H1 (cell line): ENCODE measurements around the gene KCTD10. TPM values are rescaled to one million over a fixed set of nuclear protein-coding genes. Genes with fewer than 3 reads are reported as not detected.

Experiments used
- CTCF ChIA-PET: fragments of 300-600 bp; sonication (Branson Sonifier 250); formaldehyde crosslinking; loops from one replicate; lab custom pipeline; 2021; ENCODE audit not compliant: partially characterized antibody; lab: Charles Lee
- POLR2A ChIA-PET: fragments of 300-600 bp; sonication (Branson Sonifier 250); formaldehyde crosslinking; loops from one replicate; lab custom pipeline; 2021; ENCODE audit warnings: inconsistent platforms; ENCODE audit not compliant: partially characterized antibody; lab: Charles Lee
- DNase-seq, 2 experiments: peaks; one replicate each; pipeline versions ENCODE4 v3.0.0 to v3.0.0-alpha.2; 2010 to 2022; ENCODE audit warnings: low spot score in 2 of 2, low read depth in 1 of 2, mixed read lengths in 1 of 2
- FAIRE-seq: peaks from 2 replicates; lab custom pipeline; 2011; peaks lifted over from hg19 to GRCh38; lab: Jason Lieb, UNC
- H2AFZ ChIP-seq: 2 replicates; pipeline ENCODE4 v1.8.1; 2012; ENCODE audit warnings: low read length, inconsistent platforms
- H2AK5ac ChIP-seq: 2 replicates; pipeline ENCODE4 v1.6.1; 2013; ENCODE audit warnings: low read depth, low read length
- H2BK120ac ChIP-seq: replicated peaks from 2 replicates; pipeline ENCODE3; 2013; ENCODE audit warnings: low read depth, low read length, inconsistent platforms
- H2BK12ac ChIP-seq: 2 replicates; pipeline ENCODE4 v1.6.1; 2013; ENCODE audit warnings: low read depth, low read length
- H2BK15ac ChIP-seq: 2 replicates; pipeline ENCODE4 v1.6.1; 2013; ENCODE audit warnings: low read length
- H2BK20ac ChIP-seq: 2 replicates; pipeline ENCODE4 v1.6.1; 2013; ENCODE audit warnings: low read length
- H2BK5ac ChIP-seq: 2 replicates; pipeline ENCODE4 v1.6.1; 2013; ENCODE audit warnings: low read depth, low read length
- H3K14ac ChIP-seq: 2 replicates; pipeline ENCODE4 v1.6.1; 2013; ENCODE audit warnings: inconsistent platforms; ENCODE audit not compliant: insufficient read length
- H3K18ac ChIP-seq: 2 replicates; pipeline ENCODE4 v1.6.1; 2013; ENCODE audit warnings: low read length; ENCODE audit errors: extremely low read depth
- H3K23ac ChIP-seq: 2 replicates; pipeline ENCODE4 v1.6.1; 2013; ENCODE audit warnings: inconsistent platforms; ENCODE audit not compliant: insufficient read length
- H3K23me2 ChIP-seq: 2 replicates; pipeline ENCODE4 v1.6.1; 2013; ENCODE audit warnings: low read depth, low read length
- H3K27ac ChIP-seq: 2 replicates; pipeline ENCODE4 v1.6.1; 2011; ENCODE audit warnings: low read depth, low read length, inconsistent platforms
- H3K27me3 ChIP-seq, 4 experiments: replicated peaks in 1 of 4; 1 replicate in 1 of 4; 2 replicates in 3 of 4; pipeline versions ENCODE4 v1.6.1 to v1.8.1; 2011 to 2013; ENCODE audit warnings: low read length in 3 of 4, mild to moderate bottlenecking in 3 of 4, inconsistent platforms in 2 of 4, mixed read lengths in 2 of 4, moderate library complexity in 1 of 4; ENCODE audit not compliant: control insufficient read depth in 3 of 4, insufficient read depth in 3 of 4; ENCODE audit errors: extremely low read depth in 1 of 4
- H3K36me3 ChIP-seq, 4 experiments: 2 replicates each; pipeline versions ENCODE4 v1.6.1 to v1.8.1; 2011 to 2013; ENCODE audit warnings: mild to moderate bottlenecking in 4 of 4, low read length in 3 of 4, moderate library complexity in 2 of 4, control low read depth in 1 of 4, inconsistent platforms in 1 of 4; ENCODE audit not compliant: insufficient read depth in 4 of 4, control insufficient read depth in 2 of 4
- H3K4ac ChIP-seq: replicated peaks from 2 replicates; pipeline ENCODE3; 2013; ENCODE audit warnings: low read length, low read depth, mixed read lengths, inconsistent platforms; ENCODE audit not compliant: insufficient read length
- H3K4me1 ChIP-seq, 4 experiments: replicated peaks in 1 of 4; 1 replicate in 1 of 4; 2 replicates in 3 of 4; pipeline versions ENCODE4 v1.6.1 to v1.8.1; 2011 to 2013; ENCODE audit warnings: low read length in 3 of 4, inconsistent platforms in 2 of 4, mixed read lengths in 1 of 4; ENCODE audit not compliant: insufficient read depth in 4 of 4, control insufficient read depth in 3 of 4
- H3K4me2 ChIP-seq, 2 experiments: 2 replicates each; pipeline versions ENCODE4 v1.6.1 to v1.8.1; 2011 to 2013; ENCODE audit warnings: low read depth in 2 of 2, low read length in 2 of 2, control low read depth in 1 of 2, inconsistent platforms in 1 of 2, mild to moderate bottlenecking in 1 of 2; ENCODE audit not compliant: insufficient read depth in 1 of 2
- H3K4me3 ChIP-seq, 4 experiments: fragments of 200-600, 300-600 bp in 1 of 4; sonication (generic), shearing (Covaris generic), sonication (Bioruptor Twin) in 1 of 4; 2 replicates each; pipeline versions ENCODE4 v1.5.1 to v1.8.1; 2011 to 2016; ENCODE audit warnings: low read length in 4 of 4, low read depth in 3 of 4, control low read depth in 2 of 4, inconsistent platforms in 2 of 4, mild to moderate bottlenecking in 2 of 4, mixed read lengths in 1 of 4, moderate library complexity in 1 of 4; ENCODE audit not compliant: insufficient read depth in 2 of 4; ENCODE audit errors: extremely low read depth in 1 of 4
- H3K56ac ChIP-seq: replicated peaks from 2 replicates; pipeline ENCODE3; 2013; ENCODE audit warnings: low read depth, mild to moderate bottlenecking, mixed read lengths, low read length, inconsistent platforms; ENCODE audit not compliant: insufficient read length
- H3K79me1 ChIP-seq: 2 replicates; pipeline ENCODE4 v1.6.1; 2013; ENCODE audit warnings: low read depth, low read length, control low read depth
- H3K79me2 ChIP-seq, 2 experiments: 2 replicates each; pipeline versions ENCODE4 v1.6.1 to v1.8.1; 2012 to 2013; ENCODE audit warnings: low read length in 2 of 2, mild to moderate bottlenecking in 2 of 2, inconsistent platforms in 1 of 2; ENCODE audit not compliant: insufficient read depth in 2 of 2, control insufficient read depth in 1 of 2
- H3K9ac ChIP-seq, 4 experiments: replicated peaks in 1 of 4; 1 replicate in 1 of 4; 2 replicates in 3 of 4; pipeline versions ENCODE4 v1.6.1 to v1.8.1; 2011 to 2013; ENCODE audit warnings: low read depth in 3 of 4, low read length in 3 of 4, control low read depth in 2 of 4, mild to moderate bottlenecking in 2 of 4, moderate library complexity in 2 of 4, inconsistent platforms in 1 of 4; ENCODE audit errors: extremely low read depth in 1 of 4
- H3K9me3 ChIP-seq, 2 experiments: 2 replicates each; pipeline versions ENCODE4 v1.6.1 to v1.8.1; 2012 to 2013; ENCODE audit warnings: mild to moderate bottlenecking in 2 of 2, moderate library complexity in 2 of 2, control low read depth in 1 of 2, inconsistent platforms in 1 of 2, low read depth in 1 of 2, low read length in 1 of 2, mixed read lengths in 1 of 2; ENCODE audit not compliant: insufficient read depth in 2 of 2
- H4K20me1 ChIP-seq, 2 experiments: replicated peaks in 1 of 2; 2 replicates each; pipeline versions ENCODE3 to v1.8.1; 2011 to 2013; ENCODE audit warnings: inconsistent platforms in 2 of 2, low read length in 2 of 2, mild to moderate bottlenecking in 1 of 2; ENCODE audit not compliant: insufficient read depth in 2 of 2, control insufficient read depth in 1 of 2
- H4K5ac ChIP-seq: 2 replicates; pipeline ENCODE4 v1.6.1; 2013; ENCODE audit warnings: low read length, low read depth, mixed read lengths, inconsistent platforms; ENCODE audit not compliant: insufficient read length
- H4K8ac ChIP-seq: 2 replicates; pipeline ENCODE4 v1.8.0; 2013; ENCODE audit warnings: mild to moderate bottlenecking, moderate library complexity, low read length, inconsistent platforms; ENCODE audit not compliant: insufficient read depth; ENCODE audit errors: extremely low read depth
- H4K91ac ChIP-seq: replicated peaks from 2 replicates; pipeline ENCODE3; 2013; ENCODE audit warnings: low read length, mixed read lengths, inconsistent platforms; ENCODE audit not compliant: insufficient read length
- ATF2 ChIP-seq: IDR thresholded peaks from 2 replicates; pipeline ENCODE4 v1.6.1; 2012; ENCODE audit warnings: low read length, inconsistent platforms
- BACH1 ChIP-seq: IDR thresholded peaks from 2 replicates; pipeline ENCODE4 v1.6.1; 2012; ENCODE audit warnings: low read length, improper control_type of control experiment
- CBX5 ChIP-seq: fragments of 300-800, 300-1000 bp; sonication (generic); IDR thresholded peaks from 2 replicates; pipeline ENCODE4 v1.7.1; 2016; ENCODE audit warnings: antibody characterized with exemption, low read length, low read depth
- CTBP2 ChIP-seq: IDR thresholded peaks from 2 replicates; pipeline ENCODE4 v1.7.0; 2011; ENCODE audit warnings: borderline replicate concordance, mild to moderate bottlenecking, moderate library complexity, mixed read lengths, low read length; ENCODE audit not compliant: insufficient read depth, insufficient read length
- E2F6 ChIP-seq: IDR thresholded peaks from 2 replicates; pipeline ENCODE4 v1.6.1; 2012; ENCODE audit warnings: inconsistent platforms
- EZH2 ChIP-seq: fragments of 200-600 bp; sonication (generic); IDR thresholded peaks from 2 replicates; pipeline ENCODE4 v1.7.1; 2012; ENCODE audit warnings: low read depth, mild to moderate bottlenecking, moderate library complexity, low read length, inconsistent platforms; ENCODE audit not compliant: severe bottlenecking
- RAD21 ChIP-seq, 2 experiments: IDR thresholded peaks in 1 of 2; conservative IDR thresholded peaks in 1 of 2; 2 replicates each; pipeline ENCODE4 v1.6.1; 2011; ENCODE audit warnings: low read depth in 2 of 2, low read length in 2 of 2, improper control_type of control experiment in 1 of 2, inconsistent platforms in 1 of 2, mild to moderate bottlenecking in 1 of 2, moderate library complexity in 1 of 2
- RFX5 ChIP-seq: IDR thresholded peaks from 2 replicates; pipeline ENCODE4 v1.6.1; 2011; ENCODE audit warnings: low read depth, low read length, improper control_type of control experiment, borderline replicate concordance
- SIN3A ChIP-seq, 2 experiments: IDR thresholded peaks in 1 of 2; conservative IDR thresholded peaks in 1 of 2; 2 replicates each; pipeline ENCODE4 v1.6.1; 2011 to 2012; ENCODE audit warnings: low read length in 2 of 2, improper control_type of control experiment in 1 of 2, low read depth in 1 of 2, mild to moderate bottlenecking in 1 of 2
- TAF1 ChIP-seq: IDR thresholded peaks from 2 replicates; pipeline ENCODE4 v1.6.1; 2011; ENCODE audit warnings: mild to moderate bottlenecking, low read depth, low read length
- WGBS, 2 experiments: shearing (Covaris generic) in 1 of 2; methylation state at CpG; one replicate each; pipeline versions ENCODE4 v1.1.6 to v1.1.7; 2013 to 2015; ENCODE audit warnings: low lambda C conversion rate in 2 of 2, mixed read lengths in 2 of 2, inconsistent platforms in 1 of 2, low coverage in 1 of 2, missing lambda C conversion rate in 1 of 2; ENCODE audit not compliant: insufficient replicate concordance in 2 of 2, insufficient coverage in 1 of 2, insufficient read length in 1 of 2; ENCODE audit errors: extremely low coverage in 1 of 2, missing lambda C conversion rate in 1 of 2; 5-methylcytosine and 5-hydroxymethylcytosine counted together
- polyA plus RNA-seq, 7 experiments: library from polyadenylated mRNA; depleted of rRNA in 3 of 7; stranded (reverse) in 5 of 7; unstranded in 2 of 7; fragments of >200 nt in 5 of 7; fragments of 200-250 nt in 2 of 7; gene quantifications; 1 replicate in 5 of 7; 2 replicates in 1 of 7; 4 replicates in 1 of 7; pipeline versions ENCODE4 v1.2.1 to v1.2.3, GENCODE V29; 2011 to 2013; ENCODE audit warnings: missing spikeins in 2 of 7, mixed read lengths in 2 of 7
- total RNA-seq: library from RNA; stranded (reverse); fragmentation: NEBNext Ultra II Directional; extraction: Animal tissue kit (Norgen Biotek cat#: 25700); gene quantifications from 2 replicates; pipeline ENCODE4 v1.2.1, GENCODE V29; 2021

Gene KCTD10
- total and polyA plus RNA-seq, 2 of the 8 experiments (the other 6 are each of a cell fraction or from before 2014, with no cell fraction given), result 45.3 to 52.4 TPM

GRCh38 chr12:109443794-109444193 is 33.3 kb downstream of the KCTD10 start:
- ChIA-PET POLR2A (interaction anchor here (0.6 to 2.5 kb wide), 3 partner anchors 11 to 287 kb away, joined by 3 to 9 read pairs (median 4); no protein-coding TSS in a partner anchor), CTCF (interaction anchor here (1.0 to 17.4 kb wide), 4 partner anchors 11 to 409 kb away, joined by 3 to 181 read pairs (median 3); no protein-coding TSS in a partner anchor)
- Histone ChIP-seq H3K27me3 (no peaks in the 10 kb centered on the region), H4K20me1 (peaks cover 0 to 4% of the 10 kb centered on the region in 2 experiments), H3K9me3 (no peaks in the 10 kb centered on the region), H3K23me2 (no peaks in the 10 kb centered on the region), H3K18ac (no peak overlapping the region), H3K4me2 (no peak overlapping the region), H2AFZ (no peak overlapping the region), H3K56ac (no peak overlapping the region), H3K23ac (no peak overlapping the region), H3K9ac (no peak overlapping the region), H4K91ac (no peak overlapping the region), H3K79me1 (no peaks in the 10 kb centered on the region; the same call in 1 of the 2 replicates), H2BK5ac (no peak overlapping the region), H2BK120ac (no peak overlapping the region), H3K4me1 (peaks cover 0 to 4% (median 2%) of the 10 kb centered on the region in 4 experiments; a peak in 2 of 7 replicates), H3K79me2 (0 out of 4 replicates have a peak, but pooled peaks cover 0 to under 1% of the 10 kb centered on the region in 2 experiments), H3K27ac (no peak overlapping the region), H3K4ac (no peak overlapping the region), H2BK20ac (no peak overlapping the region), H2BK15ac (no peak overlapping the region), H2AK5ac (no peak overlapping the region), H3K4me3 (no peak overlapping the region), H4K5ac (no peak overlapping the region), H2BK12ac (no peak overlapping the region), H4K8ac (no peak overlapping the region), H3K36me3 (peaks cover 2 to 15% (median 9%) of the 10 kb centered on the region in 4 experiments; a peak in 6 of 8 replicates), H3K14ac (no peak overlapping the region)
- DNase-seq (no peak), FAIRE-seq (no peak)
- WGBS, 2 experiments, result 90% methylated on average over 5 of the region's 5 CpGs; no CpG with 5 or more reads in 1 of the 2 experiments
- TF ChIP-seq SIN3A (conservative IDR thresholded peaks at IDR 0.05 in 1 of 2, IDR thresholded peaks at IDR 0.05 in 1 of 2; ENCODE audit: low read depth in 1 of 2, low read length in 2 of 2), result no peak
- TF ChIP-seq CTBP2, result no peak
- TF ChIP-seq TAF1, result no peak
- no peak for TF ChIP-seq CBX5
- no peak for TF ChIP-seq RFX5
- no peak for TF ChIP-seq ATF2
- no peak for TF ChIP-seq EZH2
- no peak for TF ChIP-seq BACH1
- no peak for TF ChIP-seq RAD21 (IDR thresholded peaks at IDR 0.05 in 1 of 2, conservative IDR thresholded peaks at IDR 0.05 in 1 of 2; ENCODE audit: low read depth in 2 of 2, low read length in 2 of 2)
- TF ChIP-seq E2F6, result no peak
